HG03460 (cell line): ENCODE results near the gene COL5A1.

Experiments
- ATAC-seq: cut with Tn5 transposase; IDR thresholded peaks from one replicate; pipeline ENCODE4 v1.9.1; 2021; ENCODE audit not compliant: unreplicated experiment

COL5A1 gene

DNA sequence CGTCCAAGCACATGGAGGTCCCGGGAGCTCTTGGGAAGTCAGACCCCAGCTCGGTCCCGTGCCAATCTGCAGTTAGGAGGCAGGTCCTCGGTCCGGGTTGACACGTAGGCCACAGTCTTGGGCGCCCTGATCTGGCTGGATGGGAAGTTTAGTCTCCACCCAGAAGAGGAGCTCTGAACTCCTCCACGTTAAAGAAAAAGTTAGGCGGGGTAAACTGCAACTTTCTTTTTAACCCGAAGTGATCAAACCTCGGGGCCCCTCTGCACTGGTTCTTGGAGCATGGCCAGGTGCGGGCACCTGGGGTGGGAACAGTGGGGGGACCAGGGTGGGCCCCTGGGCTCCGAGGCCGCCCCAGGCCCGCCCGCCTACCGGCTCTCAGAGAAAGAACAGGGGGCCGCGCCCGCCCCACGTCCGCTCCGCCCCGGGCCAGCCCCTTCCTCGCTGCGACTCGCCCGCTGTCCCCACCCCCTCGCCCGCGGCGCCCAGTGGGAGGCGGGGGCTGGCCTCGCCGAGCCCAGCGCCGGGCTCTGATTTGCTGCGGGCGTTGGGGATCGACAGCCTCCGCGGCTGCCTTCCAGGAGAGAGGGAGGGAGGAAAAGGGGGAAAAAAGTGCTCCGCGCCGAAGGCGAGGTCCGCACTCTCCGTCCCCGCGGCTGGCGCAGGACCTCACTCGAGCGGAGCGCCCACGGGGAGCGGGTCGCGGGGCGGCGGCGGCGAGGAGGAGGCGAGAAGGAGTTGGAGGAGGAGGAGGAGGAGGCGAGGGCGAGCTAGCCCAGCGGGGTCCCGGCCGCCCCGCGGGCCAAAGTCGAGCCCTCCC lies at the start of gene COL5A1:
TSS of gene COL5A1 (plus strand) at position 631 of the 817 bp plus-strand sequence. CDS start 385 bp downstream, outside the sequence.
- no peak for ATAC-seq

DNA sequence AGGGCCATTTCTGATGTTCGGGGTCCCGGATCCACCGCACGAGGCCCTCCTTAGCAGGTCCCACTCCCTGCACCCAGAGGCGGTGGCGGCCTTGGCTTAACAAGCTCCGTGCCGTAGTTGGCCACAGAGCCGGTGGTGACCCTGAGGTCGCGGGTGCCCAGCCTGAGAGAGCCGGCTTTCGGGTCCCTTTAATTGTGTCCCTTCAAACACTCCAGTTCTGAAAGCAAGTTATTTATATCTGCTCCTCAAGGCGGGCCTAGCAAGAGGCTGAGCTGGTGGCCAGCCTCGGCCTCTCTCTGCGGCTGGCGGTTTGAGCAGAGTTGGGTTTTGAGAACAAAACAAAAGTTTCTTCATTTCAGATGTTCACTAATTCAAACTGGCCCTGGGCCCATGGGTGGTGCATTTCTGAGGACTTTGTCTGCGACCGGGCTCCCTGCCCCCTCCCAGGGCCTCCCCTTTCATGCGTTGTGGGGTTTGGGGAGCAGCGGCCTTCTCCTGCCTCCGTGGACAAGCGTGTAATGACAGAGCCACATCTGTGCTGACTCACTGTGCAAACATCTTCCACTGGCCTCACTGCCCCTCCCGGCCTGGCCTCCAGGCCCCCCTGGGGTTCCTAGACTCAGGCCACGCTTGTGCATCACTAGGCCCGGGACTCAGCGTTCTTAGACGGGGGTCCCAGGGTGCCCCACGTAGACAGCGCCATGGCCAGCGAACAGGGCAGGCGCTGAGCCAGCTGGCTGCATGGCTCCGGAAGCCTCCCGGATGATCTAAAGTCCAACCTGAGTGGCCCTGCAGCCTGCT lies 49.4 kb upstream of the COL5A1 start:
- no peak for ATAC-seq

DNA sequence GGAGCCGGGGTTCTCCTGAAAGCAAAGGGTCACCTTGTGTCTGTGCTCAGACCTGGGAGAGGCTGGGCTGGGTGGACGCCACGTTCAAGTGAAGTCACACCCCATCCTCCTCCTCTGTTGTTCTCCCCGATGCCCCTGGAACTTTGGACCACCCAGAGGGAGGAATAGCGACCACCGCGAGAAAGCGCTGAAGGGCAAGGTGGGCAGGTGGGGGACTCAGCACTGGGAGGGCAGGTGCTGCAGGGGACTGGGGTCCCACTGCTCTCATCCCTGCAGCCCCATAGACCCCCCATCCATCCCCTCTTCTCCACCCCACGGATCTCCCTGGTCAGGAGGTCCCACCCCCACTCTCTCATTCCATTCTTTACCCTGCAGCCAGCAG lies 48.8 kb upstream of the COL5A1 start:
- ATAC-seq: no peak

- no peak for ATAC-seq
Observed at GRCh38 chr9:134593286-134594077, 48.1 kb upstream of the COL5A1 start.

- no peak for ATAC-seq
Observed at GRCh38 chr9:134594078-134594941, 47.3 kb upstream of the COL5A1 start.

- no peak for ATAC-seq
Observed at GRCh38 chr9:134595014-134595413, 46.6 kb upstream of the COL5A1 start.

DNA sequence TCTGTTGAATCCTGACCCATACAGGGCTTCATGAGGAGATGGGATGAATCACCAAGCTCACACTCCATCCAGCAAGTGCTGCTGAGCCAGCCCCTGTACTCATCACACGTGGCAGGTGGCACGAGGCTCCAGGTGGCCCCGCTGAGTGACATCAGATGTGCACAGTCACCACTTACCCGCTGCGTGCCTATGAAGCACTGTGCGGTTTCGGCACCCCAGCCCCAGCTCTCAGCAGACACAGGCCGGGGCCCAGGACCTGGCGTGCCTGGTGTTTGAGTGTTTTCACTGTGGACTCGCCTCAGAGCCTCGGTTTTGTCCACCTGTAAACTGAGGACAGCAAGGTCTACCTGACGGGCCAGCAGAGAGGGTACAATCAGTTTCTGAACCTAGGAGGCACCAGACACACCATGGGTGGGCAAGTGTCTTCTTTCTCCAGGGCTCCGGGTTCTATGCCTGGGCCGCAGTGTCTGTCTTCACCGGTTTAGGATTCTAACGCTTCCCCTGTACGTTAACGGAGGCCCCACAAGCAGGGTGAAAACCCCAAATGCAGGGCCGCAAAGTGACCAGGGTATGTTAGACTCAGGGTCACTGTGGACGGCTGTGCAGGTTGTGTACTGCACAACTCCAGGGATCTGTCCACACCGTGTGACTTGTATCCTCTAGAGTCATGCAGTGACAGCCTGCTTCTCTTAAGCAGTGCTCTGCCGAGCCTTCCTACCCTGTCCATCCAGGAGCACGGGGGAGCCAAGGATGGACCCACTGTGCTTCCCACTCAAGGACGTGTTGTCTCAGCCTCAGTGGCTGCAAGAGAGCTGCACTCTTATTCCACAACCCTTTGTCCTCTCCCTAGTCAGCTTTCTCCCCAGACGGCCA lies 44.3 kb upstream of the COL5A1 start:
- no peak for ATAC-seq

- ATAC-seq: no peak
Observed at GRCh38 chr9:134597957-134598883, 43.4 kb upstream of the COL5A1 start.

DNA sequence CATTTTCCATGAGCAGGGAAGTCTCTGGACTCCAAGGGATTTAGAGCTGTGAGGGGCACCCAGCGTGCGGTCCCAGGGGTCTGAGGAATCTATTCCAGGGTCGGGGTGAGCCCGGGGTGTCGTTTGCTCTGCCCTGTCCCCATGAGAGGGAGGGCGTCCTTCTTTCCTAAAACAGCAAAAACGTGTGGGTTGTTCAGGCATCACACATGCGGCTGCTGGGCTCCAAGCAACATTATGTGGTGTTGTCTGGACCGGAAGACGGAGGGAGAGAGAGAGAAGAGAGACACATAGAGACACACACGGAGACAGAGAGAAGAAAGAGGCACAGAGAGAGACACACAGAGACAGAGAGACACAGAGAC lies 42.7 kb upstream of the COL5A1 start:
- ATAC-seq: no peak

GRCh38 chr9:134600371-134600770 lies 41.2 kb upstream of the COL5A1 start:
- no peak for ATAC-seq

- ATAC-seq: no peak
Observed at GRCh38 chr9:134600836-134601638, 40.6 kb upstream of the COL5A1 start.

DNA sequence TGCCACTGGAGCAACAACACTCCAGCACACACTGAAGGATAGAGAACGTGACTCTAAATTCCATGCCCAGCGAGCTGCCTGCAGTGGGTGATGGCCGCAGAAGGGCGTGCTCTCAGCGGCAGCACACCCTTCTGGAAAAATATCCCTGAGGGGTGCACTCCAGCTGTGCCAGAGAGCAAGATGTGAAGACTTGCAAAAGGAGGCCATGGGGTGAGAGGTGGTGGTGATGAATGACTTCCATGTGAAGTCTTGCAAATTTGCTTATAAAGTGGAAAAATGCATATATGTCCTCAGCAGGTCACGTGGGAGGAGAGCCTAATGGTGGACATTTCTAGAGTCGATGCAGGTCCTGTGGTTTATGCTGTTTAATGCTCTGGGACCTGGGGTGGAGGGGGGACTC lies 39.8 kb upstream of the COL5A1 start:
- ATAC-seq: no peak

DNA sequence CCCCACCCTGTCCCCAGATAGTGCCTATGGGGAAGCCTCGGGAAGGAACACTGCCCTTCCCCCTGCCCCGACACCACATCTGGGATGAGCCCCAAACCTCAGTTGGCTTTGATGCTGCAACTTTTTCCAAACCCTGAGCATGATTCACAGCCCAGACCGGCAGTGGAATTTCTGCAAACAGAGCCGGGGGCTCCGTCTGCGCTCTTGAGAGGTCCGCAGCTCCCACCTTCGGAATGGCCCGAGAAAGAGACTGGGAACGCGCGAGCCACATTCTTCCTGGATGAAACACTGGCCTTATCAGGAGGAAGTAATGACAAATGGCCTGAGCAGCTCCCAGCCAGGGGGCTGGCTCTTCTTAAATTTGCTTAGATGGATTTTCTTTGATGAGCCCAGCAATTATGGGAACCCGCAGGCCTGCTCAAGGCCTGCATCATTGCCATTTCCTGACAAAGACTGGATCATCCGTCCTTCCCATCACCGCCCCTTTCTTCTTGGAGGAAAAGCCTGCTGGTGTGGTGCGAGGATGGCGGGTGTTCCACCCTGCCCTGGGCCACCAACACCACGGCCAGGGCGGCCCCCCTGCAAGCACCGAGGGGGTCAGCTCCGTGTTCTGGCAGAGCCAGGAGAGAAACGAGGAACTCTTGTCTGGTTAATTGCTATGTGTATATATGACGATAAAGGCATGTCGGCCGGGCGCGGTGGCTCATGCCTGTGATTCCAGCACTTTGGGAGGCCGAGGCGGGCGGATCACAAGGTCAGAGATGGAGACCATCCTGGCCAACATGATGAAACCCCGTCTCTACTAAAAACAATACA lies 38.8 kb upstream of the COL5A1 start:
- ATAC-seq: no peak

DNA sequence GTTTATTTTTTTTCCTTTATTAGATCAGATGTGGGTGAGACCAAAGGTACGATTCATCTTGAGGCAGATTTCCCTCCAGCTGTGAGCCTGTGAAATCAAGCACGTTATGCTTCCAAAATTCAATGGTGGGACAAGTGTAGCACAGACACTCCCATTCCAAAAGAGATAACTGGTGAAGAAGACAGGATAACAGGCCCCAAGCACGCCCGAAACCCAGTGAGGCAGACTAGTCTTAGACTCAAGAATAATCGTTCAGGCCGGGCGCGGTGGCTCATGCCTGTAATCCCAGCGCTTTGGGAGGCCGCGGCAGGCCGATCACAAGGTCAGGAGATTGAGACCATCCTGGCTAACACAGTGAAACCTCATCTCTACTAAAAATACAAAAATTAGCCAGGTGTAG lies 36.8 kb upstream of the COL5A1 start:
- no peak for ATAC-seq

DNA sequence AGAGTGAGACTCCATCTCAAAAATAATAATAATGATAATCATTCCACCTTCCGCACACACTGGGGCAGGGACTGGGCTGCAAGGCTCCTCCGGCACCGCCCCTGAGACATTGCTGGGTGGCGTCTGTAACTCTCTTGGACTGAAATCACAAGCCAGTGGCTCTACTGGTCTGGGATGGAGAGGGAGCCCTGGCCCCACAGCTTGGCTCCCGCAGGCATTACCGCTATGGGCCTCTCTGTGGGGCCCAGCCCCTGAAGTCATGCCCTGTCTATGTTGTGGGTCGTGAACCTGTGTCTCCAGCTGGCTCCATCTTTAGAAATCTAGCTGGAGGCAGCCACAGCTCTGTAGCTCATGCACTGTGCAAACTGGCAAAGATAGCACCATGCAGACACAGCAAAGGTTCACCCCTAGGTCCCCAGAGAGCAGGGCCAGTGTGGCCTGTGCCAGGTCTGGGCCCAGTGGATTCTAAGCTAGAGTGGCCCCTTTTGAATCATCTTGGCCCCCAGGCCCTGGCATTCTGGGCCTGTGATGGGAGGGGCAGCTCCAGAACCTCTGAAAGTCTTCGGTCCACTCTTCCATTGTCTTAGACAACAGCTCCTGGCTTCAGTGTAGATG lies 36.1 kb upstream of the COL5A1 start:
- ATAC-seq: no peak

DNA sequence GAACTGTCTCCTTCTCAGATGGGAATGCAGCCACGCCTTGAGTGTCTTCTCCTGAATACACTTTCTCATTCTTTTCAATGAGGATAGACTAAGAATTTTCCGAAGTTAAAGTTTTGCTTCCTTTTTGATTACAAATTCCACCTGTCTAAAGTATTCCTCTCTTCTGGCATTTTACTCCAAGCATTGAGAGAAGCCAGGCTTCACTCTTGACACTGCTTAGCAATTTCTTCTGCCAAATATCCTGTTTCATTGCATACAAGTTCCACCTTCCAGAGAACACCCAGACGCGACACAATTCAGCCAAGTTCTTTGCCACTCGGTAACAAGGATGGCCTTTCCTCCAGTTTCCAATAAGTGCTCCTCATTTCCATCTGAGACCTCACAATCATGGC lies 35.6 kb upstream of the COL5A1 start:
- no peak for ATAC-seq
